Measurements from ENCODE around the gene GADL1. TPM values are rescaled to one million over a fixed set of nuclear protein-coding genes. Genes with fewer than 3 reads are reported as not detected.

The GADL1 gene
- total and polyA plus RNA-seq, 2 experiments from 2014 or later = 0.13 TPM; not detected in 1

GRCh38 chr3:30756218-30756617, 138.2 kb downstream of the GADL1 start:
- no peak overlapping the region for H2AFZ ChIP-seq
- 66% methylated on average over 3 of the region's 3 CpGs for whole genome bisulfite sequencing (ENCODE audit: low lambda C conversion rate, missing lambda C conversion rate)

GRCh38 chr3:30754426-30754825, 140.0 kb downstream of the GADL1 start:
- no peaks in the 10 kb centered on the region for H4K20me1 ChIP-seq (ENCODE audit: insufficient read depth, poor library complexity, severe bottlenecking)
- TF ChIP-seq EZH2phosphoT487 (IDR thresholded peaks at IDR 0.05; ENCODE audit: low read depth, severe bottlenecking, unreplicated experiment) = no peak
- TF ChIP-seq CTCF (IDR thresholded peaks at IDR 0.05; ENCODE audit: poor library complexity) = no peak
- no peak for TF ChIP-seq EZH2 (IDR thresholded peaks at IDR 0.05; ENCODE audit: borderline replicate concordance)
- H3K27me3 ChIP-seq = no peaks in the 10 kb centered on the region
- 56% methylated on average over 4 of the region's 4 CpGs for WGBS (ENCODE audit: low lambda C conversion rate, missing lambda C conversion rate)
- H3K36me3 ChIP-seq (replicated peaks; ENCODE audit: insufficient read depth, low read depth) = no peaks in the 10 kb centered on the region
- peak overlapping the region; percentile 45 for H3K4me2 ChIP-seq
- no peak for DNase-seq (ENCODE audit: low spot score)
- H3K27ac ChIP-seq = no peak overlapping the region
- no peaks in the 10 kb centered on the region for H3K9me2 ChIP-seq (replicated peaks; ENCODE audit: insufficient read depth)
- no peak overlapping the region for H2AFZ ChIP-seq
- no peaks in the 10 kb centered on the region for H3K79me2 ChIP-seq
- H3K9me3 ChIP-seq (ENCODE audit: low read depth) = no peaks in the 10 kb centered on the region
- H3K4me1 ChIP-seq (ENCODE audit: insufficient read depth) = peaks cover 5% of the 10 kb centered on the region
- H3K4me3 ChIP-seq = no peak overlapping the region

More at GRCh38 chr3:30756218-30756617, 138.2 kb downstream of the GADL1 start:
- H3K27me3 ChIP-seq = no peaks in the 10 kb centered on the region
- H3K4me3 ChIP-seq = no peak overlapping the region
- no peak for DNase-seq (ENCODE audit: low spot score)
- no peaks in the 10 kb centered on the region for H3K79me2 ChIP-seq
- H3K9me3 ChIP-seq (ENCODE audit: low read depth) = no peaks in the 10 kb centered on the region
- peaks cover 9% of the 10 kb centered on the region for H3K4me1 ChIP-seq (ENCODE audit: insufficient read depth)
- no peak for TF ChIP-seq EZH2phosphoT487 (IDR thresholded peaks at IDR 0.05; ENCODE audit: low read depth, severe bottlenecking, unreplicated experiment)
- no peak for TF ChIP-seq CTCF (IDR thresholded peaks at IDR 0.05; ENCODE audit: poor library complexity)
- TF ChIP-seq EZH2 (IDR thresholded peaks at IDR 0.05; ENCODE audit: borderline replicate concordance) = no peak
- no peaks in the 10 kb centered on the region for H4K20me1 ChIP-seq (ENCODE audit: insufficient read depth, poor library complexity, severe bottlenecking)
- no peak overlapping the region for H3K27ac ChIP-seq
- H3K4me2 ChIP-seq = no peak overlapping the region
- H3K36me3 ChIP-seq (replicated peaks; ENCODE audit: insufficient read depth, low read depth) = no peaks in the 10 kb centered on the region
- no peaks in the 10 kb centered on the region for H3K9me2 ChIP-seq (replicated peaks; ENCODE audit: insufficient read depth)

DNA sequence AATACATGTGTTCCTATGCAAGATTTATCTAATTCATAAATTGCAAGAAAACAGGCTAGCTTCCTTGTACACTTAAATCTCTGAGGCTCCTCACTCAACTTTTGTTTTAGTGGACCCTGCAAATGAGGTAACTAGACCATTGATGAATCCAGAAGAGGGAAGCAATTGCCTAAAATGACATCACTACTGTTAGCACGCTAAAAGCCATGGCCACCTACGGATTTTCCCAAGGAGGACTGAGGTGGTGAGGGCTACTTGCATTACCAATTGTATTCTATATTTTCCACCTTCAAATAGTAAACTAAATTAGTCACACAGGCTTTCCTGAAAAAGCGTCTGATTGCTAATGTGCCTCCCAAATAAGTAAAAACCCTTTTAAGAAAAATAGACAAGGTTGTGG, 140.7 kb downstream of the GADL1 start:
- Histone ChIP-seq H2AFZ (no peak overlapping the region), H3K36me3 (replicated peaks; ENCODE audit: insufficient read depth, low read depth) (no peaks in the 10 kb centered on the region), H3K79me2 (no peaks in the 10 kb centered on the region), H3K9me2 (replicated peaks; ENCODE audit: insufficient read depth) (no peaks in the 10 kb centered on the region), H4K20me1 (ENCODE audit: insufficient read depth, poor library complexity, severe bottlenecking) (no peaks in the 10 kb centered on the region), H3K27ac (no peak overlapping the region), H3K4me3 (no peak overlapping the region), H3K27me3 (no peaks in the 10 kb centered on the region), H3K9me3 (ENCODE audit: low read depth) (no peaks in the 10 kb centered on the region), H3K4me2 (no peak overlapping the region), H3K4me1 (ENCODE audit: insufficient read depth) (peaks cover 5% of the 10 kb centered on the region)
- 91% methylated on average over 3 of the region's 3 CpGs for WGBS (ENCODE audit: low lambda C conversion rate, missing lambda C conversion rate)
- DNase-seq (ENCODE audit: low spot score) = no peak
- TF ChIP-seq EZH2phosphoT487 (IDR thresholded peaks at IDR 0.05; ENCODE audit: low read depth, severe bottlenecking, unreplicated experiment) = no peak
- TF ChIP-seq EZH2 (IDR thresholded peaks at IDR 0.05; ENCODE audit: borderline replicate concordance) = no peak
- no peak for TF ChIP-seq CTCF (IDR thresholded peaks at IDR 0.05; ENCODE audit: poor library complexity)

- Histone ChIP-seq H3K27ac (no peak overlapping the region), H3K27me3 (no peaks in the 10 kb centered on the region), H3K9me2 (replicated peaks; ENCODE audit: insufficient read depth) (no peaks in the 10 kb centered on the region), H3K4me2 (no peak overlapping the region), H3K4me1 (ENCODE audit: insufficient read depth) (peaks cover 5% of the 10 kb centered on the region), H4K20me1 (ENCODE audit: insufficient read depth, poor library complexity, severe bottlenecking) (no peaks in the 10 kb centered on the region), H3K36me3 (replicated peaks; ENCODE audit: insufficient read depth, low read depth) (no peaks in the 10 kb centered on the region), H3K79me2 (no peaks in the 10 kb centered on the region), H3K4me3 (no peak overlapping the region), H2AFZ (no peak overlapping the region), H3K9me3 (ENCODE audit: low read depth) (no peaks in the 10 kb centered on the region)
- TF ChIP-seq EZH2 (IDR thresholded peaks at IDR 0.05; ENCODE audit: borderline replicate concordance) (no peak), CTCF (IDR thresholded peaks at IDR 0.05; ENCODE audit: poor library complexity) (no peak), EZH2phosphoT487 (IDR thresholded peaks at IDR 0.05; ENCODE audit: low read depth, severe bottlenecking, unreplicated experiment) (no peak)
- 40% methylated on average over 4 of the region's 4 CpGs for WGBS (ENCODE audit: low lambda C conversion rate, missing lambda C conversion rate)
- peak; percentile 53 for DNase-seq (ENCODE audit: low spot score)
Measured at GRCh38 chr3:30752970-30753369, 141.5 kb downstream of the GADL1 start.

All from hepatocyte (in vitro differentiated cells).